ENCODE measurements around the gene PAPPA.

GRCh38 chr9:116204252-116204882, 50.8 kb downstream of the PAPPA start:
- TF ChIP-seq CTCF (IDR thresholded peaks at IDR 0.05; ENCODE audit: control extremely low read depth in 1 of 3, insufficient read depth in 1 of 3, low read depth in 1 of 3, low read length in 3 of 3): no peak
- no peak for TF ChIP-seq FOSL1 (IDR thresholded peaks at IDR 0.05; ENCODE audit: insufficient read depth, low read depth, low read length)
- no peak for TF ChIP-seq JUN (IDR thresholded peaks at IDR 0.05; ENCODE audit: low read depth, low read length)
- no peak for TF ChIP-seq POLR2AphosphoS5 (IDR thresholded peaks at IDR 0.05; ENCODE audit: low read depth, low read length)
- TF ChIP-seq SRF (IDR thresholded peaks at IDR 0.05; ENCODE audit: low read depth, low read length): no peak
- no peak for TF ChIP-seq MAX (IDR thresholded peaks at IDR 0.05)

All from H1 (cell line).